GM12872 (cell line): ENCODE results near the gene DIP2C.

Source experiments
- TF ChIP-seq, protein P1 (sequence below): IDR thresholded peaks from 3 replicates; pipeline ENCODE4 v1.5.1; 2011; ENCODE audit warnings: low read depth, mild to moderate bottlenecking, low read length, moderate library complexity; ENCODE audit not compliant: insufficient read depth

Gene DIP2C

DNA sequence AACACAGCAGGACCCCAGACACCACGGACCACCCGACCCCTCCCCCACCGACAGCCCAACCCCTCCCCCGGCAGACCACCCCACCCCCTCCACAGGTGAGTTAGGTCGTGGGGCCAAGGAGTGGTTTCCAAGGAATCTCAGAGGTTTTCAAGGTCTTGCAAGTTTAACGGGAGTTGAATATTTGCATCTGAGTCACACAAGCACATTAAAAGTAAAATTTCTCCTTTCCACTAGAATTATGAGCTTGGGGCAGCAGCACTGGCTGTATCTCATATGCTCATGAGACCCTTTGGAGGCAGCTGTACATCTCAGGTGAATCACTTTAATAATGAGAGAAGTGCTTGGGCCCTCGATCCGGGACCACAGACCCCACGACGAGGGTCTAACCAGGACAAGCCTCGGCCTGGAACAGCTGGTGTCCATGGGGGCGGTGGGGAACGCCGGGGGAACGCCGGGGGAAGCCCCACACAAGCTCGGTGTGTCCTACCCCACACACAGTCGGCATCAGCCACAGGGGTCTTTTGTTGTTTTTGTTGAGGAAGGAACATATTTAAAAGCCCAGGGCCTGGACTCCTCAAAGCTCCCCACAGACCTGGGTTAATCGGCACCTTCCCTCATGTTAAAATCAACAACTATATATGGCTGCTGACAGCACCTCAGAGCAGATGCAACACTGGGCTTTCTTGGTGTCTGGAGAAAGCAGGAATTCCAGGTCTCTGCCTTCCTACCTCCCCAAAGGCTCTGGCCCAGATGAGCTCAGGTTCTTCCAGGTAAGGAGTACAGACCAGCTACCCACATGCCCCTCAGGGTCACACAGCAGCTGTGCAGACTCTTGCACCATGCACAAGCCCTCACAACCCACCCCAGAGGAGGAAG is 130.3 kb downstream of the DIP2C start:
- TF ChIP-seq, protein P1, sequence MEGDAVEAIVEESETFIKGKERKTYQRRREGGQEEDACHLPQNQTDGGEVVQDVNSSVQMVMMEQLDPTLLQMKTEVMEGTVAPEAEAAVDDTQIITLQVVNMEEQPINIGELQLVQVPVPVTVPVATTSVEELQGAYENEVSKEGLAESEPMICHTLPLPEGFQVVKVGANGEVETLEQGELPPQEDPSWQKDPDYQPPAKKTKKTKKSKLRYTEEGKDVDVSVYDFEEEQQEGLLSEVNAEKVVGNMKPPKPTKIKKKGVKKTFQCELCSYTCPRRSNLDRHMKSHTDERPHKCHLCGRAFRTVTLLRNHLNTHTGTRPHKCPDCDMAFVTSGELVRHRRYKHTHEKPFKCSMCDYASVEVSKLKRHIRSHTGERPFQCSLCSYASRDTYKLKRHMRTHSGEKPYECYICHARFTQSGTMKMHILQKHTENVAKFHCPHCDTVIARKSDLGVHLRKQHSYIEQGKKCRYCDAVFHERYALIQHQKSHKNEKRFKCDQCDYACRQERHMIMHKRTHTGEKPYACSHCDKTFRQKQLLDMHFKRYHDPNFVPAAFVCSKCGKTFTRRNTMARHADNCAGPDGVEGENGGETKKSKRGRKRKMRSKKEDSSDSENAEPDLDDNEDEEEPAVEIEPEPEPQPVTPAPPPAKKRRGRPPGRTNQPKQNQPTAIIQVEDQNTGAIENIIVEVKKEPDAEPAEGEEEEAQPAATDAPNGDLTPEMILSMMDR: no peak

DNA sequence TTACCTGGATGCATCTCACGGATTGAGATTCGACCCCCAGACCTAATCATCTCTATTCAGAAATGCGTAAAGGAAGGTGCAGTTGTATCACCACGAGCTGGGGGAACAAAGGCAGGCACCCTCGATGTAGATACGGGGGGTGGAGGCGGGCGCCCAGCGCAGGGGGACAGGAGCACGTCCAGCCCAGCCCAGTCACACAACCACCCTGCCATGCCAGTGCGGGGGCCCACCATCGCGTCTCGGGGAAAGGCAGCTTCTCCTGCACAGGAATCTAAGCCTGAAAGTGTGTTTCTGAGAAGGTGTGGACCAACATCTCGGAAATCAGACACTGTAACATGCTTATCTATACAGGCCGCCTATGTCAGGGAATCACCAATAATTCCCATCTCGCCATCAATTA is 131.1 kb downstream of the DIP2C start:
- TF ChIP-seq, protein P1: no peak

DNA sequence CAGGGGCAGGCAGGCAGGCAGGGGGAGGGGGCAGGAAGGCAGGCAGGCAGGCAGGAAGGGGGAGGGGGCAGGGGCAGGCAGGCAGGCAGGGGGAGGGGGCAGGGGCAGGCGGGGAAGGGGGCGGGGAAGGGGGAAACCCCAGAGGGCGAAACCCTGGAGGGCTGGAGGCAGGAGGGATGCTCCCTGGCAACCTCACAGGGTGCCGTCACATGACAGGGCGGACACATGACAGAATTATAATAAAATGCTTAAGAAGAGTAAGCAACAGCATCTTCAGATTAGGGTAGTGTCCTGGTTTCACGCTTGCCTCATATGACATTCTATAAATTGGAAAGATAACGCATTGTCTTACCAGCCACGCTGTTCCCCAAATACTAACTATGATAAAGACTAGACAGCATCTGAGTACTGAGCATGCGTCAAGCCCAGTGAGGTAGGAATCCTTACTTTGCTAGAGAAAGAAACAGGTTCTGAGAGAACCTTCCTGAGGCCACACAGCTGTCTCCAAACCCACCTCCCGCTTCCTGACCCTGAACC is 131.6 kb downstream of the DIP2C start:
- TF ChIP-seq, protein P1: no peak

DNA sequence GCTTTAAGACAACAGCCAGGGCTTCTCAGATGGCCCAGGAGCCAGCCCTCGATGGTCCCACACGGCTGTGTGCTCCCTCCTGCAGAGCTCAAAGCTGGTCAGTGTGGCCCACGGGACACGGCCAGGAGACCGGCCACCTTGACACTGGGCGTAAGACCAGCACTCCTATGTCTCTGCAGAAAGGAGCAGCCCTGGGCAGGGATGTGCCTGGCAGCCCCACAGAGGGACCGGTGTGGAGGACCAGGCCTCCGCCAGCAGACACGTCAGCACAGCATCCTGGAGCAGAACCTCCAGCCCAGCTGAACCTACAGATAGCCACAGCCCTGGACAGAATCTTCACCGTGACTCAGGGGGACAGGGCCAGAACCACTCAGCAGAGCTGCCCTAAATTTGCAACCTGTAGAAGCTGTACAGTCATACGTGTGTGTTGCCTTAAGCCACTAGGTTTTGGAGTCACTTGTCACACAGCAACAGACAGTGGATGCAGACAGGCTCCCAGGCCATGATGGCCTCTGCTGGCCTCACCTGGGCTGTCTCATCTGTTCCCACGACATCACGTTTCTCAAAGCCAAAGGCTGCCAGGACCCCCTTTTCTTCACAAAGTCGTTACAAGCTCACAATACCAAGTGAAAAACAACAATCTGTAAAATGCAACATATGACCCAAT is 132.4 kb downstream of the DIP2C start:
- TF ChIP-seq, protein P1: no peak

DNA sequence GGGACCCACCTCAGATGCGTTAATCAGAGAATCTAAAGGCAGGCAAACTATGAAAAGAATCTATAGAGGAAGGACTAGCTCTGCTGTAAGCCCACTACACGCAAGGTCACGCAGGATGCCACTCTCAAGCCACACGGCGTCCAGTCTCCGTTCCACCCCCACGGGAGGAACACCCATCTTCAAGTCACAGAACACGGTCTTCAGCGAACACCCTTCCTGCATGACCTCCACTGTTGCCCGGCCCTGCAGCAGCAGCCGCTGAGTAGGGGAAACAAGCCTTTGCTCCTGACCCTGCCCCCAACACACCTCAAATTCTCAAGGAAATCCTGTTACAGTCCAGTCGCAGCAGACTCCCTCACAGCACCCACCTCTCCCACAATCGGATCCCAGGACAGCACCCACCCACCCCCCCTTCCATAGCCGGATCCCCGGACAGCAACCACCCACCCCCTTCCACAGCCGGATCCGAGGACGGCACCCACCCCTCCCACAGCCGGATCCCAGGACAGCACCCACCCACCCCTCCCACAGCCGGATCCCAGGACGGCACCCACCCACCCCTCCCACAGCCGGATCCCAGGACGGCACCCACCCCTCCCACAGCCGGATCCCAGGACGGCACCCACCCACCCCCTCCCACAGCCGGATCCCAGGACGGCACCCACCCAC is 133.7 kb downstream of the DIP2C start:
- TF ChIP-seq, protein P1: no peak

DNA sequence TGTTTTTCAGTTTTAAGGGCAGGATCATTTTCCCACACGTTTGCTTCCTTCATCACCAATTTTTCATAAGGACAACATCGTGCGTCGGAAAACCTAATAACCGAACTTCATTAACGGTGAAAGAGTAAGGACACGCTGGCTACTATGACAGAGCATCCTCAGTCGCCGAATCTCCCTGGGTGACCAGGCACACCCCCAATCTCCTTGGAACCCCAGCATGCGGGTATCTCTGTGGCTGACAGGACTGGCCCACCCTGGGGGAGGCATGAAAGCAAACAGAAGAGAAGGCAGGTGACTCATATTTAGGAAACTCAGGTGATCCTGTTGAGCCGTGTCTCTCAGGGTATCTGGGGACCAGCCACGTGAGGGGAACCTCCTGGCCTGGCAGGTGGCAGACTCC is 134.2 kb downstream of the DIP2C start:
- TF ChIP-seq, protein P1: no peak
